CD14-positive monocyte (primary cell): ENCODE results near the gene TRPC4AP. TPM values are rescaled to one million over a fixed set of nuclear protein-coding genes. Genes with fewer than 3 reads are reported as not detected.

Source experiments
- DNase-seq, 3 donors: peaks; one replicate each; pipeline ENCODE4 v3.0.0-alpha.2; 2011 to 2022
- H2AFZ ChIP-seq: 2 replicates; pipeline ENCODE4 v1.6.0; 2012; ENCODE audit warnings: mild to moderate bottlenecking, low read depth, low read length, inconsistent platforms; ENCODE audit not compliant: insufficient read depth, poor library complexity, severe bottlenecking
- H3K27ac ChIP-seq, 2 donors: 1 replicate in 1 of 2; 2 replicates in 1 of 2; pipeline ENCODE4 v1.5.1; 2012 to 2013; ENCODE audit warnings: low read length in 2 of 2, control low read depth in 1 of 2, inconsistent platforms in 1 of 2, low read depth in 1 of 2, mild to moderate bottlenecking in 1 of 2
- H3K27me3 ChIP-seq, 2 donors: one replicate each; pipeline versions ENCODE4 v1.6.0 to v1.6.1; 2011 to 2013; ENCODE audit warnings: low read length in 2 of 2; ENCODE audit not compliant: control insufficient read depth in 2 of 2, insufficient read depth in 2 of 2
- H3K36me3 ChIP-seq, 2 donors: replicated peaks in 1 of 2; 1 replicate in 1 of 2; 2 replicates in 1 of 2; pipeline versions ENCODE4 v1.5.1 to v1.6.1; 2012 to 2013; ENCODE audit warnings: low read length in 2 of 2, control low read depth in 1 of 2, inconsistent platforms in 1 of 2, mild to moderate bottlenecking in 1 of 2; ENCODE audit not compliant: insufficient read depth in 2 of 2, control insufficient read depth in 1 of 2
- H3K4me1 ChIP-seq, 2 donors: 1 replicate in 1 of 2; 2 replicates in 1 of 2; pipeline versions ENCODE4 v1.5.1 to v1.6.1; 2012 to 2013; ENCODE audit warnings: low read length in 2 of 2, control low read depth in 1 of 2, inconsistent platforms in 1 of 2, mild to moderate bottlenecking in 1 of 2, moderate library complexity in 1 of 2; ENCODE audit not compliant: insufficient read depth in 2 of 2, control insufficient read depth in 1 of 2
- H3K4me2 ChIP-seq: replicated peaks from 2 replicates; pipeline ENCODE3; 2012; ENCODE audit warnings: low read length, moderate library complexity, mild to moderate bottlenecking; ENCODE audit not compliant: poor library complexity, severe bottlenecking; ENCODE audit errors: extremely low read depth
- H3K4me3 ChIP-seq, 3 experiments: fragments of 200-600 bp in 1 of 3; sonication (generic) in 1 of 3; replicated peaks in 1 of 3; 1 replicate in 2 of 3; 2 replicates in 1 of 3; pipeline ENCODE4 v1.5.1; 2011 to 2013; ENCODE audit warnings: low read length in 3 of 3, mild to moderate bottlenecking in 3 of 3, control low read depth in 2 of 3, low read depth in 2 of 3, inconsistent platforms in 1 of 3, moderate library complexity in 1 of 3
- H3K79me2 ChIP-seq: 2 replicates; pipeline ENCODE4 v1.6.0; 2012; ENCODE audit warnings: mild to moderate bottlenecking, control low read depth, inconsistent platforms, low read length, moderate library complexity; ENCODE audit not compliant: insufficient read depth
- H3K9ac ChIP-seq: 2 replicates; pipeline ENCODE4 v1.6.0; 2017; ENCODE audit warnings: low read length, mild to moderate bottlenecking; ENCODE audit not compliant: insufficient read depth, poor library complexity, severe bottlenecking
- H3K9me3 ChIP-seq, 2 donors: replicated peaks in 1 of 2; 1 replicate in 1 of 2; 2 replicates in 1 of 2; pipeline versions ENCODE4 v1.5.1 to v1.6.1; 2012 to 2013; ENCODE audit warnings: low read length in 2 of 2, control low read depth in 1 of 2; ENCODE audit not compliant: control insufficient read depth in 1 of 2, insufficient read depth in 1 of 2
- H4K20me1 ChIP-seq: 2 replicates; pipeline ENCODE4 v1.6.0; 2012; ENCODE audit warnings: mild to moderate bottlenecking, low read length, control low read depth, moderate library complexity; ENCODE audit not compliant: insufficient read depth
- H3K27ac Mint-ChIP-seq, 7 donors: one replicate each; pipeline ENCODE4 v1.8.0; 2020; ENCODE audit warnings: mild to moderate bottlenecking in 7 of 7, mixed read lengths in 7 of 7, moderate library complexity in 6 of 7, inconsistent platforms in 2 of 7
- H3K27me3 Mint-ChIP-seq, 3 donors: one replicate each; pipeline ENCODE4 v1.8.0; 2021 to 2022; ENCODE audit warnings: low read depth in 3 of 3, mild to moderate bottlenecking in 3 of 3, mixed read lengths in 3 of 3, moderate library complexity in 3 of 3, inconsistent platforms in 1 of 3
- H3K36me3 Mint-ChIP-seq, 2 donors: one replicate each; pipeline ENCODE4 v1.8.0; 2020; ENCODE audit warnings: mixed read lengths in 2 of 2, inconsistent platforms in 1 of 2, mild to moderate bottlenecking in 1 of 2
- H3K4me1 Mint-ChIP-seq: one replicate; pipeline ENCODE4 v1.8.0; 2020; ENCODE audit warnings: mild to moderate bottlenecking, mixed read lengths
- H3K4me3 Mint-ChIP-seq, 2 donors: one replicate each; pipeline ENCODE4 v1.8.0; 2020; ENCODE audit warnings: mild to moderate bottlenecking in 2 of 2, mixed read lengths in 2 of 2, moderate library complexity in 1 of 2
- H3K9me3 Mint-ChIP-seq, 7 donors: one replicate each; pipeline ENCODE4 v1.8.0; 2020 to 2022; ENCODE audit warnings: mixed read lengths in 7 of 7, mild to moderate bottlenecking in 6 of 7, moderate library complexity in 6 of 7, inconsistent platforms in 2 of 7
- WGBS: methylation state at CpG from one replicate; pipeline ENCODE4 v1.1.5; 2013; ENCODE audit warnings: missing lambda C conversion rate; ENCODE audit not compliant: insufficient coverage; 5-methylcytosine and 5-hydroxymethylcytosine counted together
- intact Hi-C, 2 donors: fragments of 100-400 bp; cut with micrococcal nuclease; formaldehyde crosslinking; loops; one replicate each; pipeline versions ENCODE4 v1.15.0 to v1.15.1; 2023
- polyA plus RNA-seq, 3 donors: library from polyadenylated mRNA; depleted of rRNA in 1 of 3; unstranded in 2 of 3; stranded (reverse) in 1 of 3; fragments of 300-500 nt in 2 of 3; fragments of >200 nt in 1 of 3; fragmentation: Illumina TruSeq in 2 of 3; gene quantifications; 1 replicate in 2 of 3; 2 replicates in 1 of 3; pipeline ENCODE4 v1.2.3, GENCODE V29; 2012 to 2021
- TF ChIP-seq, protein P1 (sequence below): fragments of 200-600 bp; IDR thresholded peaks from one replicate; pipeline ENCODE4 v1.8.0; 2022; ENCODE audit warnings: antibody characterized with exemption, mild to moderate bottlenecking

Gene TRPC4AP
- polyA plus RNA-seq, 3 donors = 80.8 to 98.4 (median 88.6) TPM

DNA sequence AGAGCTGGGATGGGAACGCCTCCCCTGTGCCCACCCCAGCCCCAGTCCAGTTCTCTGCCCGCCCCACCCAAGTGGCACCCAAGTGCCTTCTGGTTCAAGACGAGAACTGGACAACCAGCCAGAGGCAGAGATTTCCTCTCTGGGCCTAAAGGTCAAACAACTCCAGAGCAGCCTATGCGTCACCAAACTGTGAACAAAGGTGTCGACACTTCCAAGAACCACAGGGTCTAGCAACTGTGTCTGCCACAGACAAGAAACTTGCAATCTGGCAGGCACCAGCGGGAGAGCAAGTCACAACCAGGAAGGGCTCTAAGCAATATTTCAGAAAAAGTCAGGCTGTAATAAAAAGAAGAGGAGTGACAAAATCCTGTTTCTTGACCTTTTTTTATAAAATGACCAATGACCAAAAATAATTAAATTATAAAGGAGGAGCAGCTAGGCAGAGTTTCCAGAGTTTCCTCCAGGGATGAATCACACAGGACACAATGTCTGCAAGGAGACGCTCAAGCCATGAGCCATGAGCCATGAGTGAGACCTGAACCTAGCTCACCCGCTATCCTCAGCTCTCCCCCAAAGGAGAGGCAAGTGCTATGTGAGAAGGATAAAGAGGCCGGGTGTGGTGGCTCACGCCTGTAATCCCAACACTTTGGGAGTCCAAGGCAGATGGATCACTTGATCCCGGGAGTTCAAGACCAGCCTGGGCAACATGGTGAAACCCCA is 43.4 kb upstream of the TRPC4AP start:
- no peak overlapping the region for H3K4me2 ChIP-seq

DNA sequence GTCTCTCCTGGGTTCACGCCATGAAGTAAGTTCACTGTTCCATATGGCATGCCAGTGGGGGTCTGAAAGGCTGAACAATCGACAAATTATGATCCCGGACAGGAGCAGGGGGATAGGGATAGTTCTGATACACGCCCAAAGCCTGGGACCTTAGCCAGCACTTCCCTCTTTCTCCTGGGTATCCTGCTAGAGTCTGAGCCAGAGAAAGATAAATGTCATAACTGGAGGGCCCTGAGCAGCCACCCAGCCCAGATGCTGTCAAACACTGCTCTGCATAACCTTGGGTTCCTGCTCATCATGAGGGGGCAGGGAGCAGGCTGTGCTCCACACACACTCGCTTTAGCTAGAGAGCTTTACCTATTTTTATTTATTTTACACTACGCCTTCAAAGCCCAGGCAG is 42.3 kb upstream of the TRPC4AP start:
- no peaks in the 10 kb centered on the region for H3K4me1 ChIP-seq
- intact Hi-C loops = no loop called here
- H3K27me3 ChIP-seq = no peaks in the 10 kb centered on the region
- H3K36me3 ChIP-seq = peaks cover 91 to 99% of the 10 kb centered on the region in 2 donors
- peaks cover 50% of the 10 kb centered on the region for H4K20me1 ChIP-seq
- peaks cover 0 to 2% (median 0%) of the 10 kb centered on the region in 7 donors for H3K9me3 Mint-ChIP-seq
- H3K4me3 Mint-ChIP-seq = no peak overlapping the region
- no peak overlapping the region for H3K4me3 ChIP-seq
- H3K4me2 ChIP-seq = no peak overlapping the region
- no peaks in the 10 kb centered on the region for H3K4me1 Mint-ChIP-seq
- H3K27ac Mint-ChIP-seq = peak overlapping the region in 1 of 7 donors; percentile 4
- H3K9me3 ChIP-seq = no peaks in the 10 kb centered on the region
- peak overlapping the region in 1 of 2 donors; percentile 10 for H3K27ac ChIP-seq
- peaks cover 84 to 98% of the 10 kb centered on the region in 2 donors for H3K36me3 Mint-ChIP-seq
- H2AFZ ChIP-seq = no peak overlapping the region
- TF ChIP-seq, protein P1, sequence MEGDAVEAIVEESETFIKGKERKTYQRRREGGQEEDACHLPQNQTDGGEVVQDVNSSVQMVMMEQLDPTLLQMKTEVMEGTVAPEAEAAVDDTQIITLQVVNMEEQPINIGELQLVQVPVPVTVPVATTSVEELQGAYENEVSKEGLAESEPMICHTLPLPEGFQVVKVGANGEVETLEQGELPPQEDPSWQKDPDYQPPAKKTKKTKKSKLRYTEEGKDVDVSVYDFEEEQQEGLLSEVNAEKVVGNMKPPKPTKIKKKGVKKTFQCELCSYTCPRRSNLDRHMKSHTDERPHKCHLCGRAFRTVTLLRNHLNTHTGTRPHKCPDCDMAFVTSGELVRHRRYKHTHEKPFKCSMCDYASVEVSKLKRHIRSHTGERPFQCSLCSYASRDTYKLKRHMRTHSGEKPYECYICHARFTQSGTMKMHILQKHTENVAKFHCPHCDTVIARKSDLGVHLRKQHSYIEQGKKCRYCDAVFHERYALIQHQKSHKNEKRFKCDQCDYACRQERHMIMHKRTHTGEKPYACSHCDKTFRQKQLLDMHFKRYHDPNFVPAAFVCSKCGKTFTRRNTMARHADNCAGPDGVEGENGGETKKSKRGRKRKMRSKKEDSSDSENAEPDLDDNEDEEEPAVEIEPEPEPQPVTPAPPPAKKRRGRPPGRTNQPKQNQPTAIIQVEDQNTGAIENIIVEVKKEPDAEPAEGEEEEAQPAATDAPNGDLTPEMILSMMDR = no peak
- no peak for DNase-seq
- H3K9ac ChIP-seq = no peak overlapping the region
- peaks cover 10% of the 10 kb centered on the region for H3K79me2 ChIP-seq
- 100% methylated on average over 3 of the region's 6 CpGs for WGBS
- peaks cover 0 to 1% (median 0%) of the 10 kb centered on the region in 3 donors for H3K27me3 Mint-ChIP-seq

More for the DNA sequence above, 43.4 kb upstream of the TRPC4AP start:
- H3K27ac ChIP-seq = no peak overlapping the region
- H3K36me3 Mint-ChIP-seq = peaks cover 83 to 98% of the 10 kb centered on the region in 2 donors
- H3K9me3 ChIP-seq = no peaks in the 10 kb centered on the region
- no peak overlapping the region for H2AFZ ChIP-seq
- no peak overlapping the region for H3K9ac ChIP-seq
- H3K4me3 ChIP-seq = no peak overlapping the region
- WGBS = 96% methylated on average over 6 of the region's 11 CpGs
- DNase-seq = no peak
- H3K27me3 ChIP-seq = no peaks in the 10 kb centered on the region
- H3K27ac Mint-ChIP-seq = no peak overlapping the region
- no peaks in the 10 kb centered on the region for H3K4me1 ChIP-seq
- H3K4me3 Mint-ChIP-seq = no peak overlapping the region
- H3K27me3 Mint-ChIP-seq = peaks cover 0 to 1% (median 0%) of the 10 kb centered on the region in 3 donors
- intact Hi-C loops = no loop called here
- H3K79me2 ChIP-seq = peaks cover 18% of the 10 kb centered on the region
- peaks cover 2% of the 10 kb centered on the region for H3K4me1 Mint-ChIP-seq
- H3K9me3 Mint-ChIP-seq = peaks cover 0 to 2% (median 0%) of the 10 kb centered on the region in 7 donors
- peaks cover 51% of the 10 kb centered on the region for H4K20me1 ChIP-seq
- TF ChIP-seq, protein P1 = no peak
- peaks cover 86 to 99% of the 10 kb centered on the region in 2 donors for H3K36me3 ChIP-seq
